Ecto neural progenitor cell (in vitro differentiated cells): Measurements from ENCODE around the gene KRTAP10-10.
"Not testable (repeated sequence)": the region's sequence is repeated elsewhere in the genome, so short reads cannot be mapped to it uniquely, and the experiment has no call there.

Experiments
- DNase-seq: peaks from one replicate; pipeline ENCODE4 v3.0.0-alpha.2; 2018; ENCODE audit warnings: low spot score

The KRTAP10-10 gene

GRCh38 chr21:44626673-44627143, 10.4 kb upstream of the KRTAP10-10 start, which contains the start of gene KRTAP10-9:
Gene KRTAP10-9 (plus strand): TSS chr21:44627093. CDS start chr21:44627172, 79 bp downstream.
- DNase-seq: no peak

GRCh38 chr21:44627181-44627822, 9.9 kb upstream of the KRTAP10-10 start:
- DNase-seq: not testable (repeated sequence)

GRCh38 chr21:44627831-44628233, 9.3 kb upstream of the KRTAP10-10 start:
- DNase-seq: peak; percentile 48

- peak; percentile 36 for DNase-seq
Measured at GRCh38 chr21:44628707-44629391, 8.3 kb upstream of the KRTAP10-10 start.

- peak; percentile 7 for DNase-seq
Measured at GRCh38 chr21:44630440-44630839, 6.7 kb upstream of the KRTAP10-10 start.

- DNase-seq: no peak
Measured at GRCh38 chr21:44632067-44632466, 5.1 kb upstream of the KRTAP10-10 start.

- DNase-seq: peak; percentile 36
Measured at GRCh38 chr21:44636209-44637017, 743 bp upstream of the KRTAP10-10 start.

GRCh38 chr21:44637851-44638348, 744 bp downstream of the KRTAP10-10 start:
- DNase-seq: not testable (repeated sequence)

- peak; percentile 35 for DNase-seq
Measured at GRCh38 chr21:44638506-44639330, 1.6 kb downstream of the KRTAP10-10 start.

GRCh38 chr21:44639331-44639655, 2.1 kb downstream of the KRTAP10-10 start:
- no peak for DNase-seq

- DNase-seq: peak; percentile 32
Measured at GRCh38 chr21:44640761-44641160, 3.6 kb downstream of the KRTAP10-10 start.

- DNase-seq: peak; percentile 45
Measured at GRCh38 chr21:44643741-44644310, 6.7 kb downstream of the KRTAP10-10 start.

- DNase-seq: no peak
Measured at GRCh38 chr21:44644878-44645277, 7.7 kb downstream of the KRTAP10-10 start.

GRCh38 chr21:44646366-44647221, 9.4 kb downstream of the KRTAP10-10 start, which contains the start of gene KRTAP10-11:
Gene KRTAP10-11 (plus strand): TSS chr21:44646414. CDS start chr21:44646459, 45 bp downstream.
- DNase-seq: not testable (repeated sequence)

- DNase-seq: peak; percentile 54
Measured at GRCh38 chr21:44647222-44647552, 10.0 kb downstream of the KRTAP10-10 start.

GRCh38 chr21:44648557-44649311, 11.6 kb downstream of the KRTAP10-10 start:
- peak; percentile 48 for DNase-seq

GRCh38 chr21:44649521-44650100, 12.5 kb downstream of the KRTAP10-10 start:
- DNase-seq: no peak

GRCh38 chr21:44650265-44650972, 13.3 kb downstream of the KRTAP10-10 start:
- DNase-seq: no peak
